Vagina (tissue), 2 donors: Measurements from ENCODE around the gene INO80E.

Source experiments
- CTCF ChIP-seq, 3 experiments: fragments of 450-650 bp in 2 of 3; fragments of 200-600 bp in 1 of 3; sonication (generic) in 1 of 3; IDR thresholded peaks; one replicate each; pipeline ENCODE4 v1.5.1; 2017 to 2019; ENCODE audit warnings: antibody characterized with exemption in 3 of 3, mild to moderate bottlenecking in 2 of 3, moderate library complexity in 2 of 3
- POLR2A ChIP-seq, 2 donors: fragments of 450-650 bp; IDR thresholded peaks; one replicate each; pipeline ENCODE4 v1.6.1; 2017; ENCODE audit warnings: antibody characterized with exemption in 2 of 2, mild to moderate bottlenecking in 2 of 2, moderate library complexity in 2 of 2

DNA sequence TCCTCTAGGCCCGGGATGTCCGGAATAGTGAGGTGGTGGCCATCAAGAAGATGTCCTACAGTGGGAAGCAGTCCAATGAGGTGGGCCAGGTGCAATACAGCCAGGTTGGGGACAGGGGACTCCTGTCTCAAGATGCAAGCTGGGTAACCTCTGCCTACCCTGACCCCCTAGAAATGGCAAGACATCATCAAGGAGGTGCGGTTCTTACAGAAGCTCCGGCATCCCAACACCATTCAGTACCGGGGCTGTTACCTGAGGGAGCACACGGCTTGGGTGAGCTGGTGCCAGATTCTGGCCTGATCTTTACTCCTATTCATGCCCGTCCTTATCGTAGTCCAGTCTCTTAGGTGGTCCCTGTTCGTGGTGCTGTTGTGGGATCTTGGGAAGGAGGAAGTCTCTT lies 18.0 kb upstream of the INO80E start:
- TF ChIP-seq CTCF (IDR thresholded peaks at IDR 0.05) (no peak), POLR2A (IDR thresholded peaks at IDR 0.05) (no peak)
